Astrocyte (in vitro differentiated cells and primary cell): ENCODE results near the gene CALCR. TPM values are rescaled to one million over a fixed set of nuclear protein-coding genes. Genes with fewer than 3 reads are reported as not detected.
A peak's percentile ranks its signal among the peaks of the same experiment; 100 is the strongest.
"Not testable (repeated sequence)": the region's sequence is repeated elsewhere in the genome, so short reads cannot be mapped to it uniquely, and the experiment has no call there.

Experiments
- DNase-seq: peaks from one replicate; pipeline ENCODE4 v3.0.0-alpha.2; 2010; ENCODE audit warnings: low read depth
- FAIRE-seq: peaks from 2 replicates; lab custom pipeline; 2011; peaks lifted over from hg19 to GRCh38; lab: Jason Lieb, UNC
- H2AFZ ChIP-seq: 2 replicates; pipeline ENCODE4 v1.6.0; 2012; ENCODE audit warnings: low read depth, low read length, inconsistent platforms
- H3K27ac ChIP-seq: 2 replicates; pipeline ENCODE4 v1.5.1; 2011; ENCODE audit warnings: low read depth, low read length, inconsistent platforms
- H3K27me3 ChIP-seq: 2 replicates; pipeline ENCODE4 v1.6.0; 2011; ENCODE audit warnings: low read length, inconsistent platforms; ENCODE audit not compliant: insufficient read depth
- H3K36me3 ChIP-seq: 2 replicates; pipeline ENCODE4 v1.5.1; 2011; ENCODE audit warnings: low read length, inconsistent platforms; ENCODE audit not compliant: insufficient read depth
- H3K4me1 ChIP-seq: 2 replicates; pipeline ENCODE4 v1.5.1; 2011; ENCODE audit warnings: low read length, inconsistent platforms; ENCODE audit not compliant: insufficient read depth
- H3K4me2 ChIP-seq: 2 replicates; pipeline ENCODE4 v1.6.0; 2012; ENCODE audit warnings: low read length, inconsistent platforms
- H3K4me3 ChIP-seq: 2 replicates; pipeline ENCODE4 v1.5.1; 2011; ENCODE audit warnings: low read depth, mild to moderate bottlenecking, low read length, inconsistent platforms; ENCODE audit not compliant: insufficient read depth
- H3K79me2 ChIP-seq: 2 replicates; pipeline ENCODE4 v1.6.0; 2012; ENCODE audit warnings: mild to moderate bottlenecking, low read length, inconsistent platforms; ENCODE audit not compliant: insufficient read depth
- H3K9ac ChIP-seq: 2 replicates; pipeline ENCODE4 v1.6.0; 2012; ENCODE audit warnings: mild to moderate bottlenecking, low read length, inconsistent platforms
- H3K9me3 ChIP-seq: 2 replicates; pipeline ENCODE4 v1.5.1; 2012; ENCODE audit warnings: low read depth, mild to moderate bottlenecking, low read length, inconsistent platforms; ENCODE audit not compliant: insufficient read depth
- H4K20me1 ChIP-seq: 2 replicates; pipeline ENCODE4 v1.6.0; 2012; ENCODE audit warnings: low read length, inconsistent platforms; ENCODE audit not compliant: insufficient read depth
- H3K27ac Mint-ChIP-seq: one replicate; pipeline ENCODE4 v1.8.0; 2021; ENCODE audit warnings: mild to moderate bottlenecking, mixed read lengths; ENCODE audit not compliant: unreplicated experiment
- H3K27me3 Mint-ChIP-seq: one replicate; pipeline ENCODE4 v1.8.0; 2021; ENCODE audit warnings: low read depth, mixed read lengths; ENCODE audit not compliant: unreplicated experiment
- H3K36me3 Mint-ChIP-seq: one replicate; pipeline ENCODE4 v1.8.0; 2021; ENCODE audit warnings: low read depth, mixed read lengths; ENCODE audit not compliant: unreplicated experiment
- H3K4me1 Mint-ChIP-seq: one replicate; pipeline ENCODE4 v1.8.0; 2021; ENCODE audit warnings: low read depth, mixed read lengths; ENCODE audit not compliant: unreplicated experiment
- H3K4me3 Mint-ChIP-seq: one replicate; pipeline ENCODE4 v1.8.0; 2021; ENCODE audit warnings: mild to moderate bottlenecking, moderate library complexity, mixed read lengths; ENCODE audit not compliant: unreplicated experiment
- H3K9me3 Mint-ChIP-seq: one replicate; pipeline ENCODE4 v1.8.0; 2021; ENCODE audit warnings: mild to moderate bottlenecking, mixed read lengths; ENCODE audit not compliant: unreplicated experiment
- EZH2 ChIP-seq: IDR thresholded peaks from 2 replicates; pipeline ENCODE4 v1.6.1; 2012; ENCODE audit warnings: mild to moderate bottlenecking, low read length, inconsistent platforms; ENCODE audit not compliant: insufficient read depth
- total RNA-seq: library from RNA; stranded (reverse); gene quantifications from 2 replicates; pipeline ENCODE4 v1.2.1, GENCODE V29; 2021
- TF ChIP-seq, protein P1 (sequence below): IDR thresholded peaks from 2 replicates; pipeline ENCODE4 v1.5.1; 2011; ENCODE audit warnings: low read depth, mild to moderate bottlenecking, inconsistent platforms, low read length, moderate library complexity; ENCODE audit not compliant: insufficient read depth

Gene CALCR
- total RNA-seq, 1 donor from 2014 or later: 5.4 TPM

- not testable (repeated sequence) for H3K27ac Mint-ChIP-seq, H3K36me3 ChIP-seq, DNase-seq, H3K9me3 Mint-ChIP-seq, H3K36me3 Mint-ChIP-seq, H3K27me3 ChIP-seq, H4K20me1 ChIP-seq, H3K4me1 ChIP-seq, H3K4me3 ChIP-seq, H3K4me1 Mint-ChIP-seq, H3K4me2 ChIP-seq, H3K27ac ChIP-seq, H3K27me3 Mint-ChIP-seq, H2AFZ ChIP-seq, FAIRE-seq, H3K4me3 Mint-ChIP-seq, H3K9me3 ChIP-seq, H3K79me2 ChIP-seq, H3K9ac ChIP-seq
Observed at GRCh38 chr7:93586479-93586865, 11.9 kb upstream of the CALCR start.

DNA sequence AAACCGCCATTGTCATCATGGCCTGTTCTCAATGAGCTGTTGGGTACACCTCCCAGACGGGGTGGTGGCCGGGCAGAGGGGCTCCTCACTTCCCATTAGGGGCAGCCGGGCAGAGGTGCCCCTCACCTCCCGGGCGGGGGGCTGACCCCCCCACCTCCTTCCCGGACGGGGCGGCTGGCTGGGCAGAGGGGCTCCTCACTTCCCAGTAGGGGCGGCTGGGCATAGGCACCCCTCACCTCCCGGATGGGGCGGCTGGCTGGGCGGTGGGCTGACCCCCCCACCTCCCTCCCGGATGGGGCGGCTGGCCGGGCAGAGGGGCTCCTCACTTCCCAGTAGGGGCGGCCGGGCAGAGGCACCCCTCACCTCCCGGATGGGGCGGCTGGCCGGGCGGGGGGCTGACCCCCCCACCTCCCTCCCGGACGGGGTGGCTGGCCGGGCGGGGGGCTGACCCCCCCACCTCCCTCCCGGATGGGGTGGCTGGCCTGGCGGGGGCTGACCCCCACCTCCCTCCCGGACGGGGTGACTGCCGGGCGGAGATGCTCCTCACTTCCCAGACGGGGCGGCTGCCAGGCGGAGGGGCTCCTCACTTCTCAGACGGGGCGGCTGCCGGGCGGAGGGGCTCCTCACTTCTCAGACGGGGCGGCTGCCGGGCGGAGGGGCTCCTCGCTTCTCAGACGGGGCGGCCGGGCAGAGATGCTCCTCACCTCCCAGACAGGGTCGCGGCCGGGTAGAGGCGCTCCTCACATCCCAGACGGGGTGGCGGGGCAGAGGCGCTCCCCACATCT is 11.4 kb upstream of the CALCR start:
- not testable (repeated sequence) for H4K20me1 ChIP-seq, DNase-seq, H3K9me3 ChIP-seq, H3K4me1 Mint-ChIP-seq, H2AFZ ChIP-seq, H3K27ac ChIP-seq, H3K27ac Mint-ChIP-seq, H3K36me3 ChIP-seq, H3K27me3 ChIP-seq, H3K4me2 ChIP-seq, H3K9me3 Mint-ChIP-seq, FAIRE-seq, H3K4me3 ChIP-seq, H3K27me3 Mint-ChIP-seq, H3K4me3 Mint-ChIP-seq, H3K4me1 ChIP-seq, H3K36me3 Mint-ChIP-seq, H3K79me2 ChIP-seq, H3K9ac ChIP-seq

- peaks cover 25% of the 10 kb centered on the region for H3K27me3 ChIP-seq
- peaks cover 15% of the 10 kb centered on the region for H3K4me1 Mint-ChIP-seq
Observed at GRCh38 chr7:93579431-93579830, 4.9 kb upstream of the CALCR start.

More at GRCh38 chr7:93579431-93579830, 4.9 kb upstream of the CALCR start:
- Histone ChIP-seq H4K20me1 (no peaks in the 10 kb centered on the region), H3K79me2 (no peaks in the 10 kb centered on the region), H3K4me3 (no peak overlapping the region), H3K4me2 (no peak overlapping the region), H3K9me3 (no peaks in the 10 kb centered on the region), H2AFZ (no peak overlapping the region), H3K27ac (no peak overlapping the region), H3K9ac (no peak overlapping the region), H3K4me1 (no peaks in the 10 kb centered on the region), H3K36me3 (no peaks in the 10 kb centered on the region)
- TF ChIP-seq, protein P1, sequence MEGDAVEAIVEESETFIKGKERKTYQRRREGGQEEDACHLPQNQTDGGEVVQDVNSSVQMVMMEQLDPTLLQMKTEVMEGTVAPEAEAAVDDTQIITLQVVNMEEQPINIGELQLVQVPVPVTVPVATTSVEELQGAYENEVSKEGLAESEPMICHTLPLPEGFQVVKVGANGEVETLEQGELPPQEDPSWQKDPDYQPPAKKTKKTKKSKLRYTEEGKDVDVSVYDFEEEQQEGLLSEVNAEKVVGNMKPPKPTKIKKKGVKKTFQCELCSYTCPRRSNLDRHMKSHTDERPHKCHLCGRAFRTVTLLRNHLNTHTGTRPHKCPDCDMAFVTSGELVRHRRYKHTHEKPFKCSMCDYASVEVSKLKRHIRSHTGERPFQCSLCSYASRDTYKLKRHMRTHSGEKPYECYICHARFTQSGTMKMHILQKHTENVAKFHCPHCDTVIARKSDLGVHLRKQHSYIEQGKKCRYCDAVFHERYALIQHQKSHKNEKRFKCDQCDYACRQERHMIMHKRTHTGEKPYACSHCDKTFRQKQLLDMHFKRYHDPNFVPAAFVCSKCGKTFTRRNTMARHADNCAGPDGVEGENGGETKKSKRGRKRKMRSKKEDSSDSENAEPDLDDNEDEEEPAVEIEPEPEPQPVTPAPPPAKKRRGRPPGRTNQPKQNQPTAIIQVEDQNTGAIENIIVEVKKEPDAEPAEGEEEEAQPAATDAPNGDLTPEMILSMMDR: no peak
- TF ChIP-seq EZH2: no peak
- no peaks in the 10 kb centered on the region for H3K9me3 Mint-ChIP-seq
- peaks cover 7% of the 10 kb centered on the region for H3K27me3 Mint-ChIP-seq
- no peak for FAIRE-seq
- peak overlapping the region; percentile 58 for H3K27ac Mint-ChIP-seq
- H3K36me3 Mint-ChIP-seq: no peaks in the 10 kb centered on the region
- no peak for DNase-seq
- no peak overlapping the region for H3K4me3 Mint-ChIP-seq
